22Rv1 (cell line): ENCODE data around the gene PEX19.

Experiments
- ZFX ChIP-seq: fragments of 450-650 bp; IDR thresholded peaks from 2 replicates; pipeline ENCODE4 v1.6.1; 2017; ENCODE audit warnings: antibody characterized with exemption, borderline replicate concordance
- TF ChIP-seq, protein P1 (sequence below): fragments of 450-650 bp; IDR thresholded peaks from 2 replicates; pipeline ENCODE4 v1.5.1; 2017; ENCODE audit warnings: mild to moderate bottlenecking

DNA sequence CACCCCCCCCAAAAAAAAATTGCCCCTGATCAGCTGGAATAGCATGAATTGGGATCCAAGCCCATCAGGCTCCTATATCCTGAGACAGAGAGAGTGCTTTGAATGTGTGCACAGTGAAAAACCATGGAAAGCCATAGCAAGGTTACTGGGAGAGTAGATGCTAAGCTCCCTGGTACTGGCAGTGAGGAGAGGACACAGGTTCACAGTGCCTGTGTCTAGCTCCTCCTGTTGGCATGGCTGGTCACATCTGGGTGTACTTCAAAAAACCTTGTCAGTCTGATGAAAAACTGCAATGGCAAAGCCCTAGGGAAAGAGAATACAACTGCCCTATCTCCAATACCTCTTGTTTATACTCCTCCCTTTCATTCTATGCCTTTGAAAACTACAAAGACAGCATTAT lies 45.2 kb upstream of the PEX19 start:
- TF ChIP-seq, protein P1, sequence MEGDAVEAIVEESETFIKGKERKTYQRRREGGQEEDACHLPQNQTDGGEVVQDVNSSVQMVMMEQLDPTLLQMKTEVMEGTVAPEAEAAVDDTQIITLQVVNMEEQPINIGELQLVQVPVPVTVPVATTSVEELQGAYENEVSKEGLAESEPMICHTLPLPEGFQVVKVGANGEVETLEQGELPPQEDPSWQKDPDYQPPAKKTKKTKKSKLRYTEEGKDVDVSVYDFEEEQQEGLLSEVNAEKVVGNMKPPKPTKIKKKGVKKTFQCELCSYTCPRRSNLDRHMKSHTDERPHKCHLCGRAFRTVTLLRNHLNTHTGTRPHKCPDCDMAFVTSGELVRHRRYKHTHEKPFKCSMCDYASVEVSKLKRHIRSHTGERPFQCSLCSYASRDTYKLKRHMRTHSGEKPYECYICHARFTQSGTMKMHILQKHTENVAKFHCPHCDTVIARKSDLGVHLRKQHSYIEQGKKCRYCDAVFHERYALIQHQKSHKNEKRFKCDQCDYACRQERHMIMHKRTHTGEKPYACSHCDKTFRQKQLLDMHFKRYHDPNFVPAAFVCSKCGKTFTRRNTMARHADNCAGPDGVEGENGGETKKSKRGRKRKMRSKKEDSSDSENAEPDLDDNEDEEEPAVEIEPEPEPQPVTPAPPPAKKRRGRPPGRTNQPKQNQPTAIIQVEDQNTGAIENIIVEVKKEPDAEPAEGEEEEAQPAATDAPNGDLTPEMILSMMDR: no peak; the same call in 1 of the 2 replicates
- no peak for TF ChIP-seq ZFX
